ENCODE measurements around the gene P4HA3.

P4HA3 gene

GRCh38 chr11:74316772-74317505 lies 5.5 kb upstream of the P4HA3 start:
- no peak for DNase-seq

- DNase-seq = no peak
Observed at GRCh38 chr11:74312326-74312725, 886 bp upstream of the P4HA3 start.

DNA sequence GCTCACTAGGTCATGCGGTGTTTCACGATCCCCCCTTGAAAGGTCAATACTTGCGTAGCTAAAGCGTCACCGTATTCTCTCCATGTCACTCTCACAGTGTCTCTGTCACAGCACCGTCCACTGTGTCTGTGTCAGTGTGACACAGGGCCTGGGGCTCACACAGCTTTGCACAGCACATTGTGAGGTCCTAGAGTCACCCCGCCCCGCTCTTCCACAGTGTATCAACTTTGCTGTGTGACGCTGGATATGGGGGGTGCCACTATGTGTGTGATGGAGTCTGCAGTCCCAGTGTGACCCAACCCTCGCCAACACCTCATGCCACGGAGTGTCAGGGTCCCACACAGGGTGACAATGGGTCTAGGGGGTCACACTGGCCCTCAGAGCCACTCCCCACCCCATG lies 583 bp downstream of the P4HA3 start:
- DNase-seq = no peak

DNA sequence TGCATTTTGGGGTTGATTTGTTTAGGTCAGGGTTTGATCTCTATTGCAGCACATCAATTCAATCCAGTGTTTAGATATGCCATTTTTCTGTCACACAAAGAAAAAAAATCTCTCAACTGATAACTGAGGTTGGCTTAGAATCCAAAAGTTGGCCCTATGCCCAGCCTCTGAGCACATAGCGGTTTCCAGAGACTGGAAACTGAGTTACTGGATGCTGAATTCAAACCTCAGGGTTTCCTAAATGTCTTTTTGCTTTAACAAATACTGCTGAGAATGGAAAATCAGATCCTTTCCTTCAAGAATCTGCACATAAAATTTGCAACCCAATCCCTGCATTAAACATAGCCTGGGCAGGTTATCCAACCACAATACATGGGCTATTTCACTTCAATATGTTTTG lies 4.0 kb downstream of the P4HA3 start:
- DNase-seq = peak; percentile 53

DNA sequence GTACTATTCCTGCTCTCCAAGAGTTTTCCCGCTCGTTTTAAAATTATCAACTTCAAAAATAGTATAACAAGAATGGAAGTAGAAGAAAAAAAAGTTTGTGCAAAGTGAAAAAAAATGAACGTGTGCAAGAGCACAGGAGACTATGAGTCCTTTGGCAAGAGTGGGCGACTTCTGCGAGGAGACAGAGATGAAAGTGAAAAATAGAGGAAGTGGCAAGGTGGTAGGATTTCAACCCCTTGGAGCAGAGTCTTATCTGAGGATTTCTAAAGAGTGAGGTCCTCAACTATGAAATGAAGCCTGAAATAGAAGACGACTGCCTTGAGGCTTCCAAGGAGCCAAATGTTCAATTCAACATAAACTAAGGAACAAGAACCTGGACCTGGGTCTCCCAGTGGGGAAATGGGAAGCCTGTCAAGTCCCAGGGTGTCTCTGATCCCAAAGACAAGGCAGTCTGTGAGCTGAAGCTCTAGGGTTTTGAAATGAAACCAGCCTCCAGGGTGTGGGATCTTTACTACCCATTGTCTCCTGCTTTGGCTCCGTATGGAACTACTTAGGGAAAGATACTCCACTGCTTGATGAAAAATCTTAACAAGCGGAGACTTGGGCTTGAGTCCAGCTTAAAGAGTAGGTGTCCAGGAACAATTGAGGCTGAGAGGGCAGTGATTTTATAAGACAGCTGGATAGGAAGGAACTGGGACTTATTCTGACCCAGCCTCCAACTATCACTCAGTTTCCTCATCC lies 4.8 kb downstream of the P4HA3 start:
- peak; percentile 29 for DNase-seq

DNA sequence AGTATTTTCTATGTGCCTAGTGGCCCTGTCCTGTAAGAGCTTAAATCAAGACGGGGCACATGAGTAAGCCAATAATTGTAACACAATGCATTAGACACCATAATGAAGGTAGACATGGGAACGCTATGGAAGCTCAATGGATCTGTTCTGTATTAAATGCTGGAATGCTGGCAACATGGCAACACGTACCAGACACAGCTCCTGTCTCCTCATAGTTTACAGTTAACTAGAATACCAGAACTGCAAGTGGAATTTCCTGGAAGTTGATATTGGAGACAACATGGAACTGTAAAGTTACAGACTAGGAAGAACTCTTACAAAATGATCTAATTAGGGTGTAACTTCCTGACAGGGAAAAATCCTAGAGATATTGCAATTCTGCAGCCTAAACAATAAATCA lies 12.4 kb downstream of the P4HA3 start:
- DNase-seq = no peak

DNA sequence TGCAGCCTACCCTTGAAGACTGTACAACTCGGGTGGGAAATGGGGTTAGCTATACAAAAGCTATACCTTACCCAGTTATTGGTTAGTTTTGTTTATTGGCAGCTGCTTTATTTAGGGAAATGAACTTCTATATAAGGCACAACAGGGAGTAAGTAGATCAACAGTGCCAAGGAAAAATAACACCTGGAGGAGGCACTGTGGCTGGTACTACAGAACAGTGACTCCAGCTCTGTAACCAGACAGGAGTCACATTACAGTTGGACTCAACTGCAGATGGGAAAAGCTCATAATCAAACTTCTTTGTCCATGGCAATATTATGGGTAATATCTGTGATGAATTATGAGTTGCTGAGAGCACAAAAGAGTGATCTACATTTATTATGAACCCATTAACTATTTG lies 14.0 kb downstream of the P4HA3 start:
- DNase-seq = no peak

DNA sequence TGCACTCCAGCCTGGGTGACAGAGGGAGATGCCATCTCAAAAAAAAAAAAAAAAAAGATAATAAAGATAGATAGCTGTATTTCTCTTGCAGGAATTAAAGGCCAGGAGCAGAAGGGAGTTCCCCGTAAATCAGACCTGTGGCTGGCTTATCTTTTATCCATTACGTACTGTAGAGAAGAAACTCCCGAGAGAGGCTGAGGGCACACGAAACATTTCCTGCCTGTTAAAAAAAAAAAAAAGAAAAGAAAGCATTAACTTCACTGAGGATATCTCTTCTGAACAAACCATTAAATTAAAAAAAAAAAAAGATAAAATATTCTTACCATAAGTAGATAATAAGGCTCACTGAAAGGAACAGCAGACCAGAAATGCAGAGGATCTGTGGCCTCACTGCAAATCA lies 22.5 kb downstream of the P4HA3 start:
- no peak for DNase-seq

DNA sequence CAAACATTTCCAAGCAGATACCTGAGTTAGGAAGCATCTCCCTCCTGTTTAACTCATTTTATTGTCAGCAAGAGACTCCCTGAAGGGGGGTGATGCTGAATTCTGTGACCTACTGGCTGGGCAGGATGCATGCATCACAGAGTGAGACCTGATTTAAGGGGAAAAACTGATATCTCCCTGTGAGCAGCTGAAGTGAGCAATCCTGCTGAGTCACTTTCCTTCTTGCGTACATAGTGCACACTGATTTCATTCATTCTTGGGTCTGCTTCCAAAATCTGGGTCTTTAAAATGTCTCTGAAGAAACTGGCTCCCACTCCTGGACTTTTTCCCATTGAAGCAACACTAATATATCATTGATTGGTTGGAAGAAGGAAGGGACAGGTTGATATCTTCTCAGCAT lies 23.3 kb downstream of the P4HA3 start:
- no peak for DNase-seq

- no peak for DNase-seq
Observed at GRCh38 chr11:74284466-74284865, 27.0 kb downstream of the P4HA3 start.

GRCh38 chr11:74283580-74284180 lies 27.8 kb downstream of the P4HA3 start:
- DNase-seq = no peak

DNA sequence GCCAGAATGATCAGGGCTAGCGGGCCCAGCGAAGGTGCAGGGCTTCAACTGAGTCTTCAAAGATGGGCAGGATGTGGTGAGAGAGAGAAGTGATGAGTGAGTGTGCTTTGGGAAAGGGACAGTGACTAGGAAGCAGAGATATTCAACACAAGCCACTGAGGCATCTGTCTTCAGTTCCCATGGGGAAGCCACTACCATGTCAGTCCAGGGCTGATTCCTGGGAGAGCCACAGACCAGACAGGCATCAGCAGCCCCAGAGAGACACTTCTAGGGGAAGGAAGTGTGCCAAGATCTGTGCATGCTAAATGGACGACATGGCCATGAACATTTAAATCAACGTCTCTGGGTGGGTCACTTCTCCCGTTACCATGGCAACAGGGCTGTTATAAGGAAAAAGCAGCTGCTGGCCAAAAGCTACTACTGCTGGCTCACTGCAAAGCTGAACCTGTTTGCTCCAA lies 28.5 kb downstream of the P4HA3 start:
- no peak for DNase-seq

DNA sequence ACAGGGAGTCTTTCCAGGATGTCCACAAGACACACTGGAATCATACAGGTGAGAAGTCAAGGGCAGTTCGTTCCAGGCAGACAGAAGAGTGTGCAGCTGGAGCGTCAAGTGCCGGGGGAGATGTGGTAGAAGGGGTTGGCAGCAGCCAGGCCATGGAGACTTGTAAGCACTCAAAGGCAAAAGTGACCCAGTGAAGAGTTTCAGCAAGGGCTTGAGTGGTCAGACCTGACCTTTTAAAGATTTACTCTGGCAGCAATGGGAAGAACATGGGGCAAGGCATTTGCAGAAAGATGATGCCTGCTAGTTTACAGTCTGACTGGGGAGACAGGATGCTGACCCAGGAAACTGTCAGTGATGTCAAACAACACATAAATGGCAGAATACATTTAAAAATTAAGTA lies 29.0 kb downstream of the P4HA3 start:
- DNase-seq = no peak

GRCh38 chr11:74280494-74280893 lies 30.9 kb downstream of the P4HA3 start:
- no peak for DNase-seq

DNA sequence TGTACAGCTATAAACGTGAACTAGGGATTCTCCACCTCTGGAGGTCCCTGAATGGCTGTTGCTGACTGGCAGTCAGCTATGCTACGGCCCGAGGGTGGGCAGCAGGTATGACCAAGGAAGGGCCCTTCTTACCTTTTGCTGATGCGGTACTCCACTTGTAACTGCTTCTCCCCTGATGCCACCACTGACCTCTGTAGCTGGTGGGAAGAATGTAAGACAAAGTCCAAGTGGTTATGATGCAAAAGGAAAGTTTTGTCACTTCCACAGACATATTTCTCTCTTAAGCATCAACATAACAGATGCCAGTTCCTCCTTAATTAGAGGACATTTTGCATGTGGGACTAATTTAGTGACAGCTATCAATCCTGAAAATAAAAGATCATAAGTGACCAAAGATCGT lies 32.2 kb downstream of the P4HA3 start:
- no peak for DNase-seq

- DNase-seq = peak; percentile 76
Observed at GRCh38 chr11:74278721-74279161, 32.7 kb downstream of the P4HA3 start.

DNA sequence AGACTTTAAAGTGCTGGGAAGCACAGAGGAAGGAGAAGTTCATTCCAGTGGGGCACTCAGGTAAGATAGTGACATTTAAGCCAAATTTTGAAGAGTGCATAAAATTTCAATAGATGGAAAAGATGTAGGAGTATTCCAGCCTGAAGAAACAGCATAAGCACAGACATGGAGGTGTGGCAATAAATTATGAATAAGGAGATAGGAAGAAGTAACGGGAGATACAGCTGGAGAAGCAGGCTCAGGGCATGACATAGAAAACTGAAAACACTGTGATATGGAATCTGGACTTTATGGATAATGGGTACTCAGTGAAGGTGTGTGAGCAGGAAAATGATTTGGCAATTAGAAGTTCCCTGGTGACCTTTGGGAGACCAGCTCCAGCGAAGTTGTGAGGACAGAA lies 33.3 kb downstream of the P4HA3 start:
- DNase-seq = no peak

DNA sequence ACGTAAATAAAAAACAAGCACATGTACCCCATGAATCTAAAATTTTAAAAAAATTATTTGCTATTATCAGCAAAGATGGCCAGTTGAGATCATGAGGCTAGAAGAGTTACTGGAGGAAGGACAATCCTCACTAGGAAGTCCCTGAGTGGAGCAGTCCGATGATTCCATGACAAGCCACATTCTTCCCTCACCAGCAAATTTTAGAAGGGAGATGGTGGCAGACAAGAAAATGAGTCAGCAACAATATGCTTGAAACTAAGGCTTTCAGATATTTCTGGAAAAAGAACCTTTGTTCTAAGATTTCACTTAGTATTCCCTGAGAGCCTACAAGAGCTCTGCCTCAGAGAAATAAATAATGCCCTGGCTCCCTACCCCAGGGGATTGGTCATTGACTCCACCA lies 34.9 kb downstream of the P4HA3 start:
- no peak for DNase-seq

DNA sequence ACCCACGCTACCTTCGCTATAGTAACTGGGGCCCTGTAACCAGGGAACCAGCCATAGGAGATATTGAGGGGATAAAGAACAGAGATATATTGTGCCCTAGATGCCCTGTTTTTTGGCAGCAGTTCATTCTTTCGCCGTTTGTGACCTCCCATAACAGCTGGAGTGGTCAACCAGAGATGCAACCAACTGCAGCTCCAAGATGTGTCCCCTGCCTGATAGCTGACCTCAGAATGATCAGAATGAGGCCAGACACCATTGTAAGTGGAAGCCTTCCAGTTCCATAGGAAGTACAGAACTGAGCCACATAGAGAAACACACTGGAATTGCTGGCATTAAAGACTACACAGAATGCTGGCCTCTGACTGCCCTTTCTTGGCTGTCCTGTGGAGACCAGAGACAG lies 39.2 kb downstream of the P4HA3 start:
- DNase-seq = no peak

- peak; percentile 40 for DNase-seq
Observed at GRCh38 chr11:74269161-74269811, 42.2 kb downstream of the P4HA3 start.

DNA sequence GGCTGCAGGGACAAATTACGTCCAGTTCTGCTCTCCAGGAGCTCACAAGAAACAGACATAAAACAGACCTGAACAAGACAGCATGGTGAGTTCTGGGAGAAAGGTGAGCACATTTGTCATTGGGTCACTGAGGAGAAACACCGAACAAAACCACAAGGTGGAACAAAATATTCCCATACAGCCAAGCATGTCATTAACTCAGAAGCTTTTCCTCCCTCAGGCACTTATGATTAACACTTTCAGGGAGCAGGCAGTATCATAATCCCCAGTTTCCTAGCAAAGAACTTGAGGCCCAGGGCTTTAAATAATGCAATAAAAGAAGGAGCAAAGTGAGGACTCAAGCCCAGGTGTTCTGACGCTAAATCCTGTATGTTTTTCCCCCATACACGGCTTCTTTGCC lies 43.0 kb downstream of the P4HA3 start:
- no peak for DNase-seq

- DNase-seq = peak; percentile 55
Observed at GRCh38 chr11:74267014-74267413, 44.4 kb downstream of the P4HA3 start.

- no peak for DNase-seq
Observed at GRCh38 chr11:74265256-74265655, 46.2 kb downstream of the P4HA3 start.

GRCh38 chr11:74262725-74263124 lies 48.7 kb downstream of the P4HA3 start:
- DNase-seq = no peak

All from left hindlimb (tissue), 1 donor.